ENCODE data around the gene NME5. TPM values are rescaled to one million over a fixed set of nuclear protein-coding genes. Genes with fewer than 3 reads are reported as not detected.

NME5 gene
- total RNA-seq = 1.2 and 2.3 TPM in 2 replicates

DNA sequence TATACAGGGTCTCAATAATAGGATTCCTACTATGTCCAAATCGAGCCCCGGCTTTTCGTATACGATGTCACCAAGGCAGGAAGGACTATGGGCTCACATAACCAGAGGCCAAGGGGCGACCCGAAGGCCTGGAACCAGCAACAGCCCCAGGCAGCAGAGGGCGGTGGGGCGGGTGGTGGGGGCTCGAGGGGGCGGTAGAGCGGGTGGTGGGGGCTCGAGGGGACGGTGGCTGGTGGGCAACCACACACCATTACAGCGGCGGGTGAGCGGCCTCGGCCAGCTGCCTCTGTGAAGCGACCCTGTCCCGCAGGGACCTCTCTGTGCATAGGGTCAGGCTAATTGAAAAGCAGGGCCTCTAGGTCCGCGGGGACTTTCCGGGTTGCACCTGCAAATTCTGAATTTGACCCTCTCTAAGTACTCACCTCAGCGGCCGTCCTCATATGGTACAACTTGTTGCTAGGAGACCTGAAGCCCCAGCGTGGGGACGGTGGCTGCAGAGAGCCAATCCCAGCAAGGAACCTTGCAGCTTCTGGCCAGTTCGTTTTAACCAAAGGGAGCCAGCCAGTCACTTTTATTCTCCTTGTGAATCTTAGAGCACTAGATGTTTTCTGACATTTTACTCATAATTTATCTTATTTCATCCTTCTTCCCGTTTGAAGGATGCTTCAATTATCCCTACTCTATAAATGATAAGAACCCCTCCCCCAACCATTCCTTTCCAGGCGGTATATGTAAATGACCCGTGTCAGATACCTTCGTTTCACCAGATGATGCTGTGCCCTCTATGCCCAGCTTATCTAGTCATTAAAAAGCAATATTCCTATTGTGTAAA, at the start of gene NME5:
Gene NME5, minus strand, starts transcription at position 480 of the 832 bp plus-strand sequence. CDS start 648 bp downstream, outside the sequence.

DNA sequence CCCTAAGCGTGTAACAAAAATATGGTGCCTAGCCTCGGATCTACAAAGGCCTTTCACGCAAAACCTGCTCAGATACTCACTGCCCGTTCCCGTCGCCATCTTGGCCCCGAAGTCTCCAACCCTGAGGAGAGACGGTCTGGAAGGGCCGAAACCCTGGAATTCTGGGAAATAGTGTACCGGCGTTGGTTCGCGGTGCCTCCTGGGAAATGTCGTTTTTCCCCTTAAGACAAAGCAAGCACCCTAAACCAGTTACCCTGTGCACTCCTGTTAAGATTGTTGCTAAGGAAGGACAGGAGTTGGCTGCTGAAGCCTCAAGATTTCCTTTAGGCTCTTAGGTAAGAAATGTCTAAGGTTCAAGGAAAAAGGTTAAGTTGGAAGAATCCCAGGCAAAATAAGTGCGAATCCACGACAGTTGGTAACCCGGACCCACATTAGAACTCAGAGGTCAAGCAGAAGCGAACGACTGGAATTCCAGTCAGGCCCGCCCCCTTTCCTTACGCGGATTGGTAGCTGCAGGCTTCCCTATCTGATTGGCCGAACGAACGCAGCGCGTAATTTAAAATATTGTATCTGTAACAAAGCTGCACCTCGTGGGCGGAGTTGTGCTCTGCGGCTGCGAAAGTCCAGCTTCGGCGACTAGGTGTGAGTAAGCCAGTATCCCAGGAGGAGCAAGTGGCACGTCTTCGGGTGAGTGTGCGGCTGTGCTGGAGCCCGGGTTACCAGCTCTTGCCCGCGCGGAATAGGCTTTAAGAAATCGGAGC, 39.5 kb upstream of the NME5 start, which contains the start of the genes BRD8 and KIF20A:
Gene BRD8, minus strand, starts transcription at position 115 of the 761 bp plus-strand sequence. Its CDS starts 16 bp downstream, at position 99.
Gene KIF20A, plus strand, starts transcription at position 597 of the 761 bp plus-strand sequence. CDS start 569 bp downstream, outside the sequence.

GRCh38 chr5:138083702-138084101, 55.5 kb downstream of the NME5 start, which contains the start of gene WNT8A:
TSS of gene WNT8A (plus strand) at chr5:138084033. CDS start at chr5:138084128, 95 bp downstream.

Other genes with a start within 250 kb of the NME5 start
- gene PKD2L2, start 250.0 kb downstream of the NME5 start, total RNA-seq = not detected in 2 replicates
- gene FAM13B, start 106.3 kb downstream of the NME5 start, total RNA-seq = 21.1 and 23.6 TPM in 2 replicates
- not detected in 2 replicates for gene WNT8A, start 55.4 kb downstream of the NME5 start, total RNA-seq
- 21.3 and 28.4 TPM in 2 replicates for gene BRD8, start 39.2 kb upstream of the NME5 start, total RNA-seq
- gene KIF20A, start 39.7 kb upstream of the NME5 start, total RNA-seq = 8.3 and 11.8 TPM in 2 replicates
- gene CDC23, start 73.9 kb upstream of the NME5 start, total RNA-seq = 29.9 and 31.0 TPM in 2 replicates
- gene GFRA3, start 135.2 kb upstream of the NME5 start, total RNA-seq = not detected in 2 replicates
- 0.98 and 1.4 TPM in 2 replicates for gene CDC25C, start 192.4 kb upstream of the NME5 start, total RNA-seq
- gene FAM53C, start 198.8 kb upstream of the NME5 start, total RNA-seq = 31.8 and 32.6 TPM in 2 replicates
- gene KDM3B, start 213.3 kb upstream of the NME5 start, total RNA-seq = 55.4 and 57.3 TPM in 2 replicates

All from dermis lymphatic vessel endothelial cell (primary cell).